ENCODE measurements around the gene ASCL1. TPM values are rescaled to one million over a fixed set of nuclear protein-coding genes. Genes with fewer than 3 reads are reported as not detected.

The ASCL1 gene
- total and polyA plus RNA-seq, 4 donors: 0.25 to 0.88 (median 0.63) TPM

GRCh38 chr12:102920271-102920670, 37.2 kb upstream of the ASCL1 start:
- no peak for TF ChIP-seq CTCF (IDR thresholded peaks at IDR 0.05; ENCODE audit: control extremely low read depth, extremely low read depth)

GRCh38 chr12:102921240-102921639, 36.2 kb upstream of the ASCL1 start:
- ATAC-seq (ENCODE audit: insufficient read depth, low FRiP score) (no peak), DNase-seq (no peak)
- Histone ChIP-seq H3K4me1 (ENCODE audit: control insufficient read depth in 5 of 5, insufficient read depth in 5 of 5, low read length in 5 of 5) (no peaks in the 10 kb centered on the region), H3K4me3 (no peak overlapping the region), H3K27me3 (ENCODE audit: control insufficient read depth in 3 of 3, insufficient read depth in 3 of 3, low read length in 2 of 3) (no peaks in the 10 kb centered on the region), H3K27ac (ENCODE audit: low read depth in 1 of 2, low read length in 1 of 2) (no peak overlapping the region), H3K36me3 (ENCODE audit: control insufficient read depth in 4 of 4, insufficient read depth in 4 of 4, low read length in 4 of 4) (no peaks in the 10 kb centered on the region), H3K9ac (ENCODE audit: insufficient read depth in 1 of 2, low read length in 2 of 2) (no peak overlapping the region), H3K9me3 (ENCODE audit: control insufficient read depth in 4 of 4, insufficient read depth in 3 of 4, low read length in 3 of 4) (no peaks in the 10 kb centered on the region)
- no peak for TF ChIP-seq CTCF (IDR thresholded peaks at IDR 0.05; ENCODE audit: control extremely low read depth, extremely low read depth)

More at GRCh38 chr12:102920271-102920670, 37.2 kb upstream of the ASCL1 start:
- H3K27me3 ChIP-seq (ENCODE audit: control insufficient read depth in 3 of 3, insufficient read depth in 3 of 3, low read length in 2 of 3): no peaks in the 10 kb centered on the region
- H3K9ac ChIP-seq (ENCODE audit: insufficient read depth in 1 of 2, low read length in 2 of 2): no peak overlapping the region
- DNase-seq: no peak
- H3K36me3 ChIP-seq (ENCODE audit: control insufficient read depth in 4 of 4, insufficient read depth in 4 of 4, low read length in 4 of 4): no peaks in the 10 kb centered on the region
- ATAC-seq (ENCODE audit: insufficient read depth, low FRiP score): no peak
- no peak overlapping the region for H3K4me3 ChIP-seq
- no peaks in the 10 kb centered on the region for H3K4me1 ChIP-seq (ENCODE audit: control insufficient read depth in 5 of 5, insufficient read depth in 5 of 5, low read length in 5 of 5)
- H3K9me3 ChIP-seq (ENCODE audit: control insufficient read depth in 4 of 4, insufficient read depth in 3 of 4, low read length in 3 of 4): no peaks in the 10 kb centered on the region
- no peak overlapping the region for H3K27ac ChIP-seq (ENCODE audit: low read depth in 1 of 2, low read length in 1 of 2)

- DNase-seq (no peak), ATAC-seq (ENCODE audit: insufficient read depth, low FRiP score) (no peak)
- no peak overlapping the region for H3K9ac ChIP-seq (ENCODE audit: insufficient read depth in 1 of 2, low read length in 2 of 2)
- no peaks in the 10 kb centered on the region for H3K36me3 ChIP-seq (ENCODE audit: control insufficient read depth in 4 of 4, insufficient read depth in 4 of 4, low read length in 4 of 4)
- H3K27ac ChIP-seq (ENCODE audit: low read depth in 1 of 2, low read length in 1 of 2): no peak overlapping the region
- TF ChIP-seq CTCF (IDR thresholded peaks at IDR 0.05; ENCODE audit: control extremely low read depth, extremely low read depth): no peak
- H3K4me3 ChIP-seq: no peak overlapping the region
- no peaks in the 10 kb centered on the region for H3K4me1 ChIP-seq (ENCODE audit: control insufficient read depth in 5 of 5, insufficient read depth in 5 of 5, low read length in 5 of 5)
- no peaks in the 10 kb centered on the region for H3K9me3 ChIP-seq (ENCODE audit: control insufficient read depth in 4 of 4, insufficient read depth in 3 of 4, low read length in 3 of 4)
- H3K27me3 ChIP-seq (ENCODE audit: control insufficient read depth in 3 of 3, insufficient read depth in 3 of 3, low read length in 2 of 3): no peaks in the 10 kb centered on the region
These were observed 30.3 kb upstream of the ASCL1 start for GRCh38 chr12:102927220-102927619.

GRCh38 chr12:102933168-102933567, 24.3 kb upstream of the ASCL1 start:
- no peak for ATAC-seq (ENCODE audit: insufficient read depth, low FRiP score)
- no peaks in the 10 kb centered on the region for H3K36me3 ChIP-seq (ENCODE audit: control insufficient read depth in 4 of 4, insufficient read depth in 4 of 4, low read length in 4 of 4)
- TF ChIP-seq CTCF (IDR thresholded peaks at IDR 0.05; ENCODE audit: control extremely low read depth, extremely low read depth): no peak
- no peak overlapping the region for H3K27ac ChIP-seq (ENCODE audit: low read depth in 1 of 2, low read length in 1 of 2)
- WGBS, 2 donors: 70 to 73% methylated on average over 1 of the region's 1 CpG
- H3K9ac ChIP-seq (ENCODE audit: insufficient read depth in 1 of 2, low read length in 2 of 2): no peak overlapping the region
- H3K27me3 ChIP-seq (ENCODE audit: control insufficient read depth in 3 of 3, insufficient read depth in 3 of 3, low read length in 2 of 3): no peaks in the 10 kb centered on the region
- no peak for DNase-seq
- H3K9me3 ChIP-seq (ENCODE audit: control insufficient read depth in 4 of 4, insufficient read depth in 3 of 4, low read length in 3 of 4): no peaks in the 10 kb centered on the region
- no peak overlapping the region for H3K4me3 ChIP-seq
- H3K4me1 ChIP-seq (ENCODE audit: control insufficient read depth in 5 of 5, insufficient read depth in 5 of 5, low read length in 5 of 5): no peaks in the 10 kb centered on the region

All from lung (tissue), 12 donors.